Kidney epithelial cell (primary cell): ENCODE measurements around the gene MGMT. TPM values are rescaled to one million over a fixed set of nuclear protein-coding genes. Genes with fewer than 3 reads are reported as not detected.

Source experiments
- DNase-seq: peaks from one replicate; pipeline ENCODE4 v3.0.0-alpha.2; 2010; ENCODE audit warnings: low read depth
- H3K27me3 ChIP-seq: 2 replicates; pipeline ENCODE4 v1.6.0; 2011; ENCODE audit warnings: low read length; ENCODE audit not compliant: control insufficient read depth, insufficient read depth
- H3K36me3 ChIP-seq: 2 replicates; pipeline ENCODE4 v1.5.1; 2011; ENCODE audit warnings: low read length; ENCODE audit not compliant: control insufficient read depth, insufficient read depth
- H3K4me3 ChIP-seq: 2 replicates; pipeline ENCODE4 v1.5.1; 2011; ENCODE audit warnings: low read depth, mild to moderate bottlenecking, control low read depth, low read length
- total RNA-seq: library from RNA; depleted of rRNA; stranded (reverse); fragments of >200 nt; gene quantifications from 2 replicates; pipeline ENCODE4 v1.2.3, GENCODE V29; 2015
- TF ChIP-seq, protein P1 (sequence below): IDR thresholded peaks from 2 replicates; pipeline ENCODE4 v1.5.1; 2011; ENCODE audit warnings: mild to moderate bottlenecking, moderate library complexity, low read length, control low read depth, inconsistent platforms; ENCODE audit not compliant: insufficient read depth, poor library complexity, severe bottlenecking

Gene MGMT
- total RNA-seq, 1 donor from 2014 or later: 36.1 TPM

DNA sequence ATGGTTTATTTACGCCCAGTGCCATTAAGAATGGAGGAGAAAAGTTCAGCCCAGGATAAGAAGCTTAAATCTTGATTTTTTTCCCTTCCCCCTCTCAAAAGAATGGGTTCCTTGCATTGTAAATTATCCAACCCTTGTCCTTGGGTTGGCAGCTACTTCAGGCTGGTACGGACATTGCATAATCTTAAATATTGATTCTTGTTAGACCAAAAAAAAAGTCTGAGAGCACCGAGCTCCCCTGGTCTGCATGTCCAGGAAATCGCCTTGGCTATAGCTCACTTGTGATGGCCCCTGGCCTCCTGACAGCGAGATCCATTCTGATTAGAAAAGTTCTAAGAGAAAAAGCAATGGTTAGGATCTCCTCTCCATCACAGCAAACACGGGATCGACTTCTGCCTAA lies 345.4 kb downstream of the MGMT start:
- Histone ChIP-seq H3K36me3 (no peaks in the 10 kb centered on the region), H3K4me3 (no peak overlapping the region), H3K27me3 (no peaks in the 10 kb centered on the region)
- no peak for DNase-seq
- TF ChIP-seq, protein P1, sequence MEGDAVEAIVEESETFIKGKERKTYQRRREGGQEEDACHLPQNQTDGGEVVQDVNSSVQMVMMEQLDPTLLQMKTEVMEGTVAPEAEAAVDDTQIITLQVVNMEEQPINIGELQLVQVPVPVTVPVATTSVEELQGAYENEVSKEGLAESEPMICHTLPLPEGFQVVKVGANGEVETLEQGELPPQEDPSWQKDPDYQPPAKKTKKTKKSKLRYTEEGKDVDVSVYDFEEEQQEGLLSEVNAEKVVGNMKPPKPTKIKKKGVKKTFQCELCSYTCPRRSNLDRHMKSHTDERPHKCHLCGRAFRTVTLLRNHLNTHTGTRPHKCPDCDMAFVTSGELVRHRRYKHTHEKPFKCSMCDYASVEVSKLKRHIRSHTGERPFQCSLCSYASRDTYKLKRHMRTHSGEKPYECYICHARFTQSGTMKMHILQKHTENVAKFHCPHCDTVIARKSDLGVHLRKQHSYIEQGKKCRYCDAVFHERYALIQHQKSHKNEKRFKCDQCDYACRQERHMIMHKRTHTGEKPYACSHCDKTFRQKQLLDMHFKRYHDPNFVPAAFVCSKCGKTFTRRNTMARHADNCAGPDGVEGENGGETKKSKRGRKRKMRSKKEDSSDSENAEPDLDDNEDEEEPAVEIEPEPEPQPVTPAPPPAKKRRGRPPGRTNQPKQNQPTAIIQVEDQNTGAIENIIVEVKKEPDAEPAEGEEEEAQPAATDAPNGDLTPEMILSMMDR: no peak

DNA sequence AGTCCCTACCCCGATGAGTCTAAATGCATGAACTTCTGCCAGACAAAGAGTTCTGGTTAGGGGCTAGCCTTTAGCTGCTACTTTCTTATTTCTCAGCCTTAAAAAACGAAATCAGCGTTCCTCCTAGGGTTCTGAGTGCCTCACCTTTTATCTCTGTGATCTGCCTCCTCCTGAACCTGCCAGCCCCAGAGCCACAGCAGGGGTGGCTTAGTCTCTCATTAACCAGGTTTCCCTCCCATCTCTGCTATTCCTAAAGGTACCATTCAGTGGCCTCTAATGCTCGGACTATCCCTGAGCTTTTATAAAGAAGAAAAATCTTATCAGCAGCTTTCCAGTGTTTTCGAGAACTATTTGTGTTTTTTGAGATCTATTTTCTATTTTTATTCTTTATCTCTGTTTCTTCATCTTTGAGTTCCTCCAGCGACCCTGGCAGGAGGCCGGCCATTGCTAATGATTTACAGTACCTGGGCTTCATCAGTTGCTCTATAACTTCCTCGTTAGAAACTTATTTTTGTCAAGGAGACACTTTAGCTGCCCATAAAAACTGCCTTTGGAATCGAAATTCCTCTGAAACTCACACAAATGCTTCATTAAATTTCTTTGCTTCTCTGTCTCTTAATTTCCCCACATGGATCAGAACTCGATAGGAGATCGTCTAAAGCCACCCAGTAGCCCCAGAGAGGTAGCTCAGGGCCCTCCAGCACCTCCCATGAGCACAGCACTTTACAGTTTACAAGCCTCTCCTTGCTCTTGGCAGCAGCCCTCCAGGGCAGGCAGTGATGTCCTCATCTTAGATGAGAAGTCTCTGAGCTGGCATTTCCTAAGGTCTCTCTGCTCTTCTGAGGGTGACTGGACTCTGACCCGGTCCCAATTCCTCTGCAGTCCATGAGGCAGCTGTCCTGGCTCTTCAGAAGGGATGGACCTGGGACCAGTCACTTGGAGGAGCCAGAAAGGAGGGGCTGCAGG lies 347.9 kb downstream of the MGMT start:
- DNase-seq: no peak
- H3K27me3 ChIP-seq: no peaks in the 10 kb centered on the region
- no peak overlapping the region for H3K4me3 ChIP-seq
- TF ChIP-seq, protein P1: no peak
- H3K36me3 ChIP-seq: no peaks in the 10 kb centered on the region

DNA sequence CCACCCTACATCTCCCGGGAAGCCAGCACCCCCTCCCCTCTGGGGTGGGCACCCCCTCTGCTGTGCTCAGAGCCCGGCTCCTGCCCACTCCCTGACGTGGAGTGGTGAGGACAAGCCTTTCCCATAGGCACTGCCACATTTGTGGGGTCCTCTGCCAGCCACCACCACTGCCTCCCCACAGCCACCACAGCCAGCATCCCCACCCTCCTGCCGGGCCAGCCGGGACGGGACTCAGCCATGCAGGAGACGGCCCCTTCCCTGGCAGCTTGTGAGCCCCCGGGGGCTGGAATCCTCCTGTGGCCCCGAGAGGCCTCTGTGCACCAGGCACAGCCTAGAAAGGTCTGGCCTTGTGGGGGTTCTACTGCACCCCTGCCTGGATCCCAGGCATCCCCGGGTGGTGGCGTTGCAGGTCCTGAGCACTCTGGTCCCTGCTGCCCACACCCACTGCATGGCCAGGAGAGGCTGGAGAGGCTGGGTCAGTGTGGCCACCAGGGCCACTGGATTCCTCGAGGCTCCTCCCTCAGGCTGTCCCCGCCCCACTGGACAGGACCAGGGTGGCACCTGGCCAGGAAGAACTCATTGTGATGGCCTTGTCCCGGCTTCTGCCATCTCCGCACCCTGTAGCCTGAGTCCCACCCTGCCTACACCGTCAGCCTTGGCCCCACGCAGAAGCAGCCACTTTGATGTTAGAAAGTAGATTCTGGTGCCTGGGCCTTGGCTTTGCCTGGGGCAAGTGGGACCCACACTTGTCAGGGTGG lies 349.0 kb downstream of the MGMT start:
- no peak overlapping the region for H3K4me3 ChIP-seq
- no peaks in the 10 kb centered on the region for H3K36me3 ChIP-seq
- TF ChIP-seq, protein P1: no peak
- no peak for DNase-seq
- no peaks in the 10 kb centered on the region for H3K27me3 ChIP-seq

GRCh38 chr10:129816656-129817045 lies 349.6 kb downstream of the MGMT start:
- DNase-seq: no peak
- TF ChIP-seq, protein P1: no peak
- no peaks in the 10 kb centered on the region for H3K27me3 ChIP-seq
- H3K4me3 ChIP-seq: no peak overlapping the region
- no peaks in the 10 kb centered on the region for H3K36me3 ChIP-seq
